Measurements from ENCODE around the gene GLP2R. TPM values are rescaled to one million over a fixed set of nuclear protein-coding genes. Genes with fewer than 3 reads are reported as not detected.
"Not testable (repeated sequence)": the region's sequence is repeated elsewhere in the genome, so short reads cannot be mapped to it uniquely, and the experiment has no call there.

The GLP2R gene
- total and polyA plus RNA-seq, 2 experiments from 2014 or later, result not detected

- Histone ChIP-seq H3K36me3 (ENCODE audit: insufficient read depth) (no peaks in the 10 kb centered on the region), H4K20me1 (replicated peaks; ENCODE audit: insufficient read depth) (no peaks in the 10 kb centered on the region), H3K4me2 (no peak overlapping the region), H2AFZ (no peak overlapping the region), H3F3A (replicated peaks; ENCODE audit: low read depth) (no peaks in the 10 kb centered on the region), H3K27me3 (ENCODE audit: insufficient read depth) (no peaks in the 10 kb centered on the region), H3K4me3 (no peak overlapping the region), H3K9me2 (ENCODE audit: insufficient read depth) (no peaks in the 10 kb centered on the region), H3K27ac (ENCODE audit: low read depth) (no peak overlapping the region), H3K4me1 (ENCODE audit: insufficient read depth) (no peaks in the 10 kb centered on the region), H3K79me2 (replicated peaks; ENCODE audit: insufficient read depth) (no peaks in the 10 kb centered on the region)
- H3K4me3 Mint-ChIP-seq, result no peak overlapping the region
- H3K27me3 Mint-ChIP-seq (ENCODE audit: insufficient read depth, low read depth, poor library complexity), result peaks cover 5% of the 10 kb centered on the region
- H3K27ac Mint-ChIP-seq, result no peak overlapping the region
- TF ChIP-seq ZNF331 (CRISPR knock-in tag; IDR thresholded peaks at IDR 0.05; ENCODE audit: low read depth), result no peak
- no peak for TF ChIP-seq POLR2AphosphoS5 (IDR thresholded peaks at IDR 0.05; ENCODE audit: low read depth)
- TF ChIP-seq CREB1 (CRISPR knock-in tag; IDR thresholded peaks at IDR 0.05; ENCODE audit: low read depth), result no peak
- TF ChIP-seq CTCF (conservative IDR thresholded peaks at IDR 0.05; ENCODE audit: low read depth in 2 of 2), result no peak
- TF ChIP-seq EZH2 (IDR thresholded peaks at IDR 0.05; ENCODE audit: low read depth, unreplicated experiment), result no peak
- TF ChIP-seq ETS1 (IDR thresholded peaks at IDR 0.05), result no peak
- TF ChIP-seq ZNF462 (CRISPR knock-in tag; IDR thresholded peaks at IDR 0.05), result no peak
- no peak for TF ChIP-seq JUNB (IDR thresholded peaks at IDR 0.05; ENCODE audit: unreplicated experiment)
- ATAC-seq (no peak), DNase-seq (ENCODE audit: low spot score) (no peak)
- H3K9me3 Mint-ChIP-seq, result no peaks in the 10 kb centered on the region
- no peaks in the 10 kb centered on the region for H3K36me3 Mint-ChIP-seq (ENCODE audit: low read depth)
- H3K4me1 Mint-ChIP-seq, result no peaks in the 10 kb centered on the region
Observed at GRCh38 chr17:9918804-9919352, 93.2 kb downstream of the GLP2R start.

- not testable (repeated sequence) for H3K4me3 Mint-ChIP-seq; H3K27ac Mint-ChIP-seq; H3K27me3 Mint-ChIP-seq (ENCODE audit: insufficient read depth, low read depth, poor library complexity); H3K4me1 Mint-ChIP-seq; H3K36me3 ChIP-seq (ENCODE audit: insufficient read depth); H3K4me2 ChIP-seq; H3K36me3 Mint-ChIP-seq (ENCODE audit: low read depth); H3F3A ChIP-seq (replicated peaks; ENCODE audit: low read depth); H3K79me2 ChIP-seq (replicated peaks; ENCODE audit: insufficient read depth); H3K27ac ChIP-seq (ENCODE audit: low read depth); H3K4me3 ChIP-seq; ATAC-seq; H3K27me3 ChIP-seq (ENCODE audit: insufficient read depth); H3K4me1 ChIP-seq (ENCODE audit: insufficient read depth); H3K9me2 ChIP-seq (ENCODE audit: insufficient read depth); H2AFZ ChIP-seq; H3K9me3 Mint-ChIP-seq; H4K20me1 ChIP-seq (replicated peaks; ENCODE audit: insufficient read depth); DNase-seq (ENCODE audit: low spot score)
Observed at GRCh38 chr17:9921216-9921615, 95.5 kb downstream of the GLP2R start.
